ENCODE measurements around the gene RNF223. TPM values are rescaled to one million over a fixed set of nuclear protein-coding genes. Genes with fewer than 3 reads are reported as not detected.

RNF223 gene
- total RNA-seq, 4 donors from 2014 or later = 3.0 to 7.5 (median 5.0) TPM

DNA sequence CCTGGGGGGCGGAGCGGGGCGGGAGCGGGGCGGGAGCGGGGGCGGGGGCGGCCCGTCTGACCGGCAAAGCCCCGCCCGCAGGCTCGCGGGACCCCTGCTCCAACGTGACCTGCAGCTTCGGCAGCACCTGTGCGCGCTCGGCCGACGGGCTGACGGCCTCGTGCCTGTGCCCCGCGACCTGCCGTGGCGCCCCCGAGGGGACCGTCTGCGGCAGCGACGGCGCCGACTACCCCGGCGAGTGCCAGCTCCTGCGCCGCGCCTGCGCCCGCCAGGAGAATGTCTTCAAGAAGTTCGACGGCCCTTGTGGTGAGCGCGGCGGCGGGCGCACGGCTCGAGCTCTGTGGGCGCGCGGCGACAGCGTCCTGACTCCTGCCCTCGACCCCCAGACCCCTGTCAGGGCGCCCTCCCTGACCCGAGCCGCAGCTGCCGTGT lies 33.0 kb downstream of the RNF223 start:
- Histone ChIP-seq H3K4me3 (no peak overlapping the region), H3K4me1 (peaks cover 9 to 15% (median 13%) of the 10 kb centered on the region in 4 donors), H3K27ac (no peak overlapping the region), H3K27me3 (peaks cover 24% of the 10 kb centered on the region), H3K36me3 (no peaks in the 10 kb centered on the region), H3K9me3 (no peaks in the 10 kb centered on the region)
- DNase-seq = no peak
- in situ Hi-C loops (cut with MboI; ENCODE audit: low pct_ligation_motif_present in 1 of 4, low pct_unique_long_range_greater_than_20kb in 1 of 4, low sequenced_read_pairs in 3 of 4) = no loop called here
- WGBS, 2 donors (ENCODE audit: low coverage in 1 of 2) = 92% methylated on average over 40 of the region's 60 CpGs; no CpG with 5 or more reads in 1 of the 2 donors
- intact Hi-C loops (cut with DNase I; ENCODE audit: low total_unique reads) = no loop called here
- TF ChIP-seq CTCF (IDR thresholded peaks at IDR 0.05) = no peak
- TF ChIP-seq POLR2AphosphoS5 (IDR thresholded peaks at IDR 0.05) = no peak
- no peak for TF ChIP-seq EP300 (IDR thresholded peaks at IDR 0.05; ENCODE audit: low read depth)
- TF ChIP-seq POLR2A (IDR thresholded peaks at IDR 0.05) = no peak

DNA sequence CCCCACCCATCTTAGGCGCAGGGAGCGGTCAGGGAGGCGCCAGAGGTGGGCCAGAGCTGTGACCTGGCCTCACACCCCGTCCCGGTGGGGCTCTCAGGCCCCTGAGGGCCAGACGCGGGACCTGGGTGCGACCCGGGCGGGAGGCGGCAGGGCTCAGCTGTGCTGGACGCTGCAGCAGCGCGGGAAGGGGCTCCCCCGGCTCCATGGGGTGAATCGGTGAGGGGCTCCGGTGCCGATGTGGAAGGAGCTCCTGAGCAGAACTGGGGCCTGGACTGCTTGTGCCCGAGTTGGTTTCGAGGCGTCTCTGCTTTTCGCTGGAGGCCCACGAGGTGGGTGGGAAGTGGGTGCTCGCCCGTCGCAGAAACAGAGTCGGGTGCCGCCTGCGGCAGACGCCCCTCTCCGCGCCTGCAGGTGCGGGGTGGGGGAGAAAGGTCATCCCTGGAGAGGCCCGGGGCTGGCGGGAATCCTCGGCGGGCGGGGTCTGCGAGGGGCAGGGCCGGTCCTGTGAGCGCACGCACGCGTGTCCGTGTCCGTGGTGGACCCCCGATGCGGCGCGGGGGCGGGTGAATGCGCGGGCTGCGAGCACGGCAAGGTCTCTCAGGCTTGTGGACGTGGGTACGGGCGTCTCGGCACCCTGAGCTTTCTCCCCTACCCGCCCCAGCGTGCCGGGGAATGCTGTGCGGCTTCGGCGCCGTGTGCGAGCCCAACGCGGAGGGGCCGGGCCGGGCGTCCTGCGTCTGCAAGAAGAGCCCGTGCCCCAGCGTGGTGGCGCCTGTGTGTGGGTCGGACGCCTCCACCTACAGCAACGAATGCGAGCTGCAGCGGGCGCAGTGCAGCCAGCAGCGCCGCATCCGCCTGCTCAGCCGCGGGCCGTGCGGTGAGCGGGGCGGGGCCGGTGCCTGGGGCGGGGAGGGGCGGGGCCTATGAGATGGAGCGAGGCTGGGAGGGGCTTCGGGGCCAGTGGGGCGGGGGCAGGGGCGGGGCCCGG lies 33.8 kb downstream of the RNF223 start:
- intact Hi-C loops (cut with DNase I; ENCODE audit: low total_unique reads) = no loop called here
- WGBS, 2 donors (ENCODE audit: low coverage in 1 of 2) = 3% methylated on average over 50 of the region's 99 CpGs; no CpG with 5 or more reads in 1 of the 2 donors

GRCh38 chr1:1039145-1039910 lies 34.8 kb downstream of the RNF223 start:
- peaks cover 30% of the 10 kb centered on the region for H3K27me3 ChIP-seq
- TF ChIP-seq CTCF (IDR thresholded peaks at IDR 0.05) = no peak
- no peak for TF ChIP-seq EP300 (IDR thresholded peaks at IDR 0.05; ENCODE audit: low read depth)
- TF ChIP-seq POLR2A (IDR thresholded peaks at IDR 0.05) = no peak
- TF ChIP-seq POLR2AphosphoS5 (IDR thresholded peaks at IDR 0.05) = no peak
- no peaks in the 10 kb centered on the region for H3K9me3 ChIP-seq
- H3K27ac ChIP-seq = no peak overlapping the region
- H3K4me3 ChIP-seq = peak overlapping the region in 1 of 4 donors; percentile 50
- in situ Hi-C loops (cut with MboI; ENCODE audit: low pct_ligation_motif_present in 1 of 4, low pct_unique_long_range_greater_than_20kb in 1 of 4, low sequenced_read_pairs in 3 of 4) = loop anchor here in 1 of 4 donors (10.0 kb wide), 1 partner anchor 75 kb away; the partner anchor contains the start of gene C1orf159
- no peaks in the 10 kb centered on the region for H3K36me3 ChIP-seq
- intact Hi-C loops (cut with DNase I; ENCODE audit: low total_unique reads) = no loop called here
- 53% methylated on average over 7 to 17 of the region's 17 CpGs for WGBS, 2 donors (ENCODE audit: low coverage in 1 of 2)
- DNase-seq = no peak
- H3K4me1 ChIP-seq = peaks cover 9 to 17% (median 14%) of the 10 kb centered on the region in 4 donors

More for the DNA sequence above, 33.8 kb downstream of the RNF223 start:
- Histone ChIP-seq H3K4me1 (peaks cover 9 to 15% (median 13%) of the 10 kb centered on the region in 4 donors), H3K4me3 (peak overlapping the region; percentile 5 to 50 (median 29)), H3K9me3 (no peaks in the 10 kb centered on the region), H3K27me3 (peaks cover 24% of the 10 kb centered on the region), H3K27ac (peak overlapping the region in 1 of 4 donors; percentile 50), H3K36me3 (no peaks in the 10 kb centered on the region)
- TF ChIP-seq POLR2A (IDR thresholded peaks at IDR 0.05) (no peak), CTCF (IDR thresholded peaks at IDR 0.05) (peak in 2 of 5 experiments; percentile 8 to 41), POLR2AphosphoS5 (IDR thresholded peaks at IDR 0.05) (peak in 1 of 3 donors; percentile 15)
- DNase-seq = peak; percentile 82
- in situ Hi-C loops (cut with MboI; ENCODE audit: low pct_ligation_motif_present in 1 of 4, low pct_unique_long_range_greater_than_20kb in 1 of 4, low sequenced_read_pairs in 3 of 4) = no loop called here
